H1 (cell line): Measurements from ENCODE around the gene CP. TPM values are rescaled to one million over a fixed set of nuclear protein-coding genes. Genes with fewer than 3 reads are reported as not detected.

Experiments
- CTCF ChIA-PET: fragments of 300-600 bp; sonication (Branson Sonifier 250); formaldehyde crosslinking; loops from one replicate; lab custom pipeline; 2021; ENCODE audit not compliant: partially characterized antibody; lab: Charles Lee
- POLR2A ChIA-PET: fragments of 300-600 bp; sonication (Branson Sonifier 250); formaldehyde crosslinking; loops from one replicate; lab custom pipeline; 2021; ENCODE audit warnings: inconsistent platforms; ENCODE audit not compliant: partially characterized antibody; lab: Charles Lee
- DNase-seq, 2 experiments: peaks; one replicate each; pipeline versions ENCODE4 v3.0.0 to v3.0.0-alpha.2; 2010 to 2022; ENCODE audit warnings: low spot score in 2 of 2, low read depth in 1 of 2, mixed read lengths in 1 of 2
- FAIRE-seq: peaks from 2 replicates; lab custom pipeline; 2011; peaks lifted over from hg19 to GRCh38; lab: Jason Lieb, UNC
- H2AFZ ChIP-seq: 2 replicates; pipeline ENCODE4 v1.8.1; 2012; ENCODE audit warnings: low read length, inconsistent platforms
- H2AK5ac ChIP-seq: 2 replicates; pipeline ENCODE4 v1.6.1; 2013; ENCODE audit warnings: low read depth, low read length
- H2BK120ac ChIP-seq: replicated peaks from 2 replicates; pipeline ENCODE3; 2013; ENCODE audit warnings: low read depth, low read length, inconsistent platforms
- H2BK12ac ChIP-seq: 2 replicates; pipeline ENCODE4 v1.6.1; 2013; ENCODE audit warnings: low read depth, low read length
- H2BK15ac ChIP-seq: 2 replicates; pipeline ENCODE4 v1.6.1; 2013; ENCODE audit warnings: low read length
- H2BK20ac ChIP-seq: 2 replicates; pipeline ENCODE4 v1.6.1; 2013; ENCODE audit warnings: low read length
- H2BK5ac ChIP-seq: 2 replicates; pipeline ENCODE4 v1.6.1; 2013; ENCODE audit warnings: low read depth, low read length
- H3K14ac ChIP-seq: 2 replicates; pipeline ENCODE4 v1.6.1; 2013; ENCODE audit warnings: inconsistent platforms; ENCODE audit not compliant: insufficient read length
- H3K18ac ChIP-seq: 2 replicates; pipeline ENCODE4 v1.6.1; 2013; ENCODE audit warnings: low read length; ENCODE audit errors: extremely low read depth
- H3K23ac ChIP-seq: 2 replicates; pipeline ENCODE4 v1.6.1; 2013; ENCODE audit warnings: inconsistent platforms; ENCODE audit not compliant: insufficient read length
- H3K23me2 ChIP-seq: 2 replicates; pipeline ENCODE4 v1.6.1; 2013; ENCODE audit warnings: low read depth, low read length
- H3K27ac ChIP-seq: 2 replicates; pipeline ENCODE4 v1.6.1; 2011; ENCODE audit warnings: low read depth, low read length, inconsistent platforms
- H3K27me3 ChIP-seq, 4 experiments: replicated peaks in 1 of 4; 1 replicate in 1 of 4; 2 replicates in 3 of 4; pipeline versions ENCODE4 v1.6.1 to v1.8.1; 2011 to 2013; ENCODE audit warnings: low read length in 3 of 4, mild to moderate bottlenecking in 3 of 4, inconsistent platforms in 2 of 4, mixed read lengths in 2 of 4, moderate library complexity in 1 of 4; ENCODE audit not compliant: control insufficient read depth in 3 of 4, insufficient read depth in 3 of 4; ENCODE audit errors: extremely low read depth in 1 of 4
- H3K36me3 ChIP-seq, 4 experiments: 2 replicates each; pipeline versions ENCODE4 v1.6.1 to v1.8.1; 2011 to 2013; ENCODE audit warnings: mild to moderate bottlenecking in 4 of 4, low read length in 3 of 4, moderate library complexity in 2 of 4, control low read depth in 1 of 4, inconsistent platforms in 1 of 4; ENCODE audit not compliant: insufficient read depth in 4 of 4, control insufficient read depth in 2 of 4
- H3K4ac ChIP-seq: replicated peaks from 2 replicates; pipeline ENCODE3; 2013; ENCODE audit warnings: low read length, low read depth, mixed read lengths, inconsistent platforms; ENCODE audit not compliant: insufficient read length
- H3K4me1 ChIP-seq, 4 experiments: replicated peaks in 1 of 4; 1 replicate in 1 of 4; 2 replicates in 3 of 4; pipeline versions ENCODE4 v1.6.1 to v1.8.1; 2011 to 2013; ENCODE audit warnings: low read length in 3 of 4, inconsistent platforms in 2 of 4, mixed read lengths in 1 of 4; ENCODE audit not compliant: insufficient read depth in 4 of 4, control insufficient read depth in 3 of 4
- H3K4me2 ChIP-seq, 2 experiments: 2 replicates each; pipeline versions ENCODE4 v1.6.1 to v1.8.1; 2011 to 2013; ENCODE audit warnings: low read depth in 2 of 2, low read length in 2 of 2, control low read depth in 1 of 2, inconsistent platforms in 1 of 2, mild to moderate bottlenecking in 1 of 2; ENCODE audit not compliant: insufficient read depth in 1 of 2
- H3K4me3 ChIP-seq, 4 experiments: fragments of 200-600, 300-600 bp in 1 of 4; sonication (generic), shearing (Covaris generic), sonication (Bioruptor Twin) in 1 of 4; 2 replicates each; pipeline versions ENCODE4 v1.5.1 to v1.8.1; 2011 to 2016; ENCODE audit warnings: low read length in 4 of 4, low read depth in 3 of 4, control low read depth in 2 of 4, inconsistent platforms in 2 of 4, mild to moderate bottlenecking in 2 of 4, mixed read lengths in 1 of 4, moderate library complexity in 1 of 4; ENCODE audit not compliant: insufficient read depth in 2 of 4; ENCODE audit errors: extremely low read depth in 1 of 4
- H3K56ac ChIP-seq: replicated peaks from 2 replicates; pipeline ENCODE3; 2013; ENCODE audit warnings: low read depth, mild to moderate bottlenecking, mixed read lengths, low read length, inconsistent platforms; ENCODE audit not compliant: insufficient read length
- H3K79me1 ChIP-seq: 2 replicates; pipeline ENCODE4 v1.6.1; 2013; ENCODE audit warnings: low read depth, low read length, control low read depth
- H3K79me2 ChIP-seq, 2 experiments: 2 replicates each; pipeline versions ENCODE4 v1.6.1 to v1.8.1; 2012 to 2013; ENCODE audit warnings: low read length in 2 of 2, mild to moderate bottlenecking in 2 of 2, inconsistent platforms in 1 of 2; ENCODE audit not compliant: insufficient read depth in 2 of 2, control insufficient read depth in 1 of 2
- H3K9ac ChIP-seq, 4 experiments: replicated peaks in 1 of 4; 1 replicate in 1 of 4; 2 replicates in 3 of 4; pipeline versions ENCODE4 v1.6.1 to v1.8.1; 2011 to 2013; ENCODE audit warnings: low read depth in 3 of 4, low read length in 3 of 4, control low read depth in 2 of 4, mild to moderate bottlenecking in 2 of 4, moderate library complexity in 2 of 4, inconsistent platforms in 1 of 4; ENCODE audit errors: extremely low read depth in 1 of 4
- H3K9me3 ChIP-seq, 2 experiments: 2 replicates each; pipeline versions ENCODE4 v1.6.1 to v1.8.1; 2012 to 2013; ENCODE audit warnings: mild to moderate bottlenecking in 2 of 2, moderate library complexity in 2 of 2, control low read depth in 1 of 2, inconsistent platforms in 1 of 2, low read depth in 1 of 2, low read length in 1 of 2, mixed read lengths in 1 of 2; ENCODE audit not compliant: insufficient read depth in 2 of 2
- H4K20me1 ChIP-seq, 2 experiments: replicated peaks in 1 of 2; 2 replicates each; pipeline versions ENCODE3 to v1.8.1; 2011 to 2013; ENCODE audit warnings: inconsistent platforms in 2 of 2, low read length in 2 of 2, mild to moderate bottlenecking in 1 of 2; ENCODE audit not compliant: insufficient read depth in 2 of 2, control insufficient read depth in 1 of 2
- H4K5ac ChIP-seq: 2 replicates; pipeline ENCODE4 v1.6.1; 2013; ENCODE audit warnings: low read length, low read depth, mixed read lengths, inconsistent platforms; ENCODE audit not compliant: insufficient read length
- H4K8ac ChIP-seq: 2 replicates; pipeline ENCODE4 v1.8.0; 2013; ENCODE audit warnings: mild to moderate bottlenecking, moderate library complexity, low read length, inconsistent platforms; ENCODE audit not compliant: insufficient read depth; ENCODE audit errors: extremely low read depth
- H4K91ac ChIP-seq: replicated peaks from 2 replicates; pipeline ENCODE3; 2013; ENCODE audit warnings: low read length, mixed read lengths, inconsistent platforms; ENCODE audit not compliant: insufficient read length
- BACH1 ChIP-seq: IDR thresholded peaks from 2 replicates; pipeline ENCODE4 v1.6.1; 2012; ENCODE audit warnings: low read length, improper control_type of control experiment
- CEBPB ChIP-seq: IDR thresholded peaks from 2 replicates; pipeline ENCODE4 v1.6.1; 2012; ENCODE audit warnings: low read depth, low read length
- CTCF ChIP-seq, 3 experiments: IDR thresholded peaks; 1 replicate in 2 of 3; 2 replicates in 1 of 3; pipeline versions ENCODE4 v1.5.1 to v1.6.1; 2011; ENCODE audit warnings: low read length in 3 of 3, mild to moderate bottlenecking in 3 of 3, inconsistent platforms in 2 of 3, low read depth in 1 of 3, moderate library complexity in 1 of 3; ENCODE audit not compliant: insufficient read depth in 1 of 3; ENCODE audit errors: control extremely low read depth in 1 of 3
- JUN ChIP-seq: IDR thresholded peaks from 2 replicates; pipeline ENCODE4 v1.6.1; 2011; ENCODE audit warnings: low read depth, mild to moderate bottlenecking, improper control_type of control experiment, low read length
- NANOG ChIP-seq: IDR thresholded peaks from 2 replicates; pipeline ENCODE4 v1.6.1; 2011; ENCODE audit warnings: low read length, low read depth, mild to moderate bottlenecking, inconsistent platforms; ENCODE audit not compliant: insufficient read depth, poor library complexity, severe bottlenecking
- NRF1 ChIP-seq: IDR thresholded peaks from 2 replicates; pipeline ENCODE4 v1.6.1; 2011; ENCODE audit warnings: mild to moderate bottlenecking, low read depth, low read length, improper control_type of control experiment
- POLR2A ChIP-seq, 2 experiments: IDR thresholded peaks; 1 replicate in 1 of 2; 2 replicates in 1 of 2; pipeline ENCODE4 v1.6.1; 2011; ENCODE audit warnings: low read depth in 2 of 2, low read length in 2 of 2, mild to moderate bottlenecking in 2 of 2; ENCODE audit errors: control extremely low read depth in 1 of 2
- SP2 ChIP-seq: IDR thresholded peaks from 2 replicates; pipeline ENCODE4 v1.6.1; 2012; ENCODE audit warnings: mild to moderate bottlenecking, low read length, inconsistent platforms
- TCF12 ChIP-seq: IDR thresholded peaks from 2 replicates; pipeline ENCODE4 v1.6.1; 2011; ENCODE audit warnings: low read depth, mild to moderate bottlenecking, low read length
- WGBS, 2 experiments: shearing (Covaris generic) in 1 of 2; methylation state at CpG; one replicate each; pipeline versions ENCODE4 v1.1.6 to v1.1.7; 2013 to 2015; ENCODE audit warnings: low lambda C conversion rate in 2 of 2, mixed read lengths in 2 of 2, inconsistent platforms in 1 of 2, low coverage in 1 of 2, missing lambda C conversion rate in 1 of 2; ENCODE audit not compliant: insufficient replicate concordance in 2 of 2, insufficient coverage in 1 of 2, insufficient read length in 1 of 2; ENCODE audit errors: extremely low coverage in 1 of 2, missing lambda C conversion rate in 1 of 2; 5-methylcytosine and 5-hydroxymethylcytosine counted together
- polyA plus RNA-seq, 7 experiments: library from polyadenylated mRNA; depleted of rRNA in 3 of 7; stranded (reverse) in 5 of 7; unstranded in 2 of 7; fragments of >200 nt in 5 of 7; fragments of 200-250 nt in 2 of 7; gene quantifications; 1 replicate in 5 of 7; 2 replicates in 1 of 7; 4 replicates in 1 of 7; pipeline versions ENCODE4 v1.2.1 to v1.2.3, GENCODE V29; 2011 to 2013; ENCODE audit warnings: missing spikeins in 2 of 7, mixed read lengths in 2 of 7
- total RNA-seq: library from RNA; stranded (reverse); fragmentation: NEBNext Ultra II Directional; extraction: Animal tissue kit (Norgen Biotek cat#: 25700); gene quantifications from 2 replicates; pipeline ENCODE4 v1.2.1, GENCODE V29; 2021

Gene CP
- total and polyA plus RNA-seq, 2 of the 8 experiments (the other 6 are each of a cell fraction or from before 2014, with no cell fraction given) = 0.32 to 2.6 TPM

GRCh38 chr3:149203758-149204157 is 17.9 kb downstream of the CP start:
- H3K4me2 ChIP-seq = no peak overlapping the region
- peak overlapping the region; percentile 23; the same call in 1 of the 2 replicates for H2BK15ac ChIP-seq
- no peak overlapping the region for H4K8ac ChIP-seq
- peak overlapping the region; percentile 41; the same call in 1 of the 2 replicates for H2BK5ac ChIP-seq
- DNase-seq (no peak), FAIRE-seq (no peak)
- H3K79me2 ChIP-seq = no peaks in the 10 kb centered on the region
- H3K36me3 ChIP-seq = no peaks in the 10 kb centered on the region
- ChIA-PET POLR2A (interaction anchor here (0.7 kb wide), 1 partner anchor 9 kb away, joined by 3 read pairs; no protein-coding TSS in a partner anchor), CTCF (interaction anchor here (0.7 kb wide), 1 partner anchor 32 kb away, joined by 3 read pairs; no protein-coding TSS in a partner anchor)
- H2BK120ac ChIP-seq = peak overlapping the region; percentile 18
- peaks cover 0 to 14% (median 8%) of the 10 kb centered on the region in 4 experiments; a peak in 4 of 7 replicates for H3K4me1 ChIP-seq
- H3K4ac ChIP-seq = no peak overlapping the region
- no peak overlapping the region for H3K18ac ChIP-seq
- H2AFZ ChIP-seq = peak overlapping the region; percentile 52
- H4K20me1 ChIP-seq = no peaks in the 10 kb centered on the region
- H2AK5ac ChIP-seq = no peak overlapping the region
- H3K23ac ChIP-seq = no peak overlapping the region
- no peak overlapping the region for H3K56ac ChIP-seq
- peak overlapping the region; percentile 87 for H4K91ac ChIP-seq
- 90% methylated on average over 3 of the region's 3 CpGs; no CpG with 5 or more reads in 1 of the 2 experiments for WGBS, 2 experiments
- no peak overlapping the region for H3K14ac ChIP-seq
- H2BK12ac ChIP-seq = peak overlapping the region; percentile 89
- H3K23me2 ChIP-seq = no peaks in the 10 kb centered on the region
- no peak overlapping the region for H3K4me3 ChIP-seq
- H3K9me3 ChIP-seq = no peaks in the 10 kb centered on the region
- no peak overlapping the region for H3K9ac ChIP-seq
- H2BK20ac ChIP-seq = peak overlapping the region; percentile 94
- no peaks in the 10 kb centered on the region for H3K79me1 ChIP-seq
- H3K27me3 ChIP-seq = no peaks in the 10 kb centered on the region
- TF ChIP-seq NRF1 = no peak
- TF ChIP-seq POLR2A (IDR thresholded peaks at IDR 0.05; ENCODE audit: control extremely low read depth in 1 of 2, low read depth in 2 of 2, low read length in 2 of 2) = no peak
- no peak for TF ChIP-seq CTCF (IDR thresholded peaks at IDR 0.05; ENCODE audit: control extremely low read depth in 1 of 3, insufficient read depth in 1 of 3, low read depth in 1 of 3, low read length in 3 of 3)
- TF ChIP-seq JUN = no peak
- TF ChIP-seq BACH1 = no peak
- no peak for TF ChIP-seq SP2
- no peak for TF ChIP-seq CEBPB
- TF ChIP-seq TCF12 = no peak
- TF ChIP-seq NANOG = no peak
- H3K27ac ChIP-seq = no peak overlapping the region
- H4K5ac ChIP-seq = no peak overlapping the region
